Measurements from ENCODE around the gene AHDC1.
A peak's percentile ranks its signal among the peaks of the same experiment; 100 is the strongest.

Gene AHDC1

DNA sequence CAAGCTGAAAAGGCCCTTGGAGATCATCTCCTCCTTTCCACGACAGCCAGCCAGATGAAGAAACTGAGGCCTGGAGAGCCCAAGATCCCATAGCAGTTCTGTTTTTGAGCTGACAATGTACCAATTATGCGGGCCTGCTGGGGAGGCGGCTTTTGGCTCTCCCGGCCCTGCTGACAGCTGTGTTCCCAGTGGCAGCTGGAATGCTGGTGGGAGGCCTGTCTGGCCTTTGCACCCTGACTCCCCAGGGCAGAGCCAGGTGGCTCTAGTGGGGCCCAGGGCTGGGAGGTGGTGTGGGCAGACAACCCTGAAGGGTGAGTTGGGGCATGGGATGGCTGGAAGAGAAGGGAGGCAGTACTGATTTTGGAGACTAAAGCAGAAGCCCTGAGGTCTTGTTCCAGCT lies 83.3 kb downstream of the AHDC1 start:
- Mint-ChIP-seq H3K4me1 (ENCODE audit: low read depth) (peaks cover 48% of the 10 kb centered on the region), H3K9me3 (no peaks in the 10 kb centered on the region), H3K36me3 (ENCODE audit: low read depth) (no peaks in the 10 kb centered on the region), H3K27me3 (ENCODE audit: low read depth) (no peaks in the 10 kb centered on the region), H3K4me3 (peak overlapping the region; percentile 10), H3K27ac (no peak overlapping the region)

DNA sequence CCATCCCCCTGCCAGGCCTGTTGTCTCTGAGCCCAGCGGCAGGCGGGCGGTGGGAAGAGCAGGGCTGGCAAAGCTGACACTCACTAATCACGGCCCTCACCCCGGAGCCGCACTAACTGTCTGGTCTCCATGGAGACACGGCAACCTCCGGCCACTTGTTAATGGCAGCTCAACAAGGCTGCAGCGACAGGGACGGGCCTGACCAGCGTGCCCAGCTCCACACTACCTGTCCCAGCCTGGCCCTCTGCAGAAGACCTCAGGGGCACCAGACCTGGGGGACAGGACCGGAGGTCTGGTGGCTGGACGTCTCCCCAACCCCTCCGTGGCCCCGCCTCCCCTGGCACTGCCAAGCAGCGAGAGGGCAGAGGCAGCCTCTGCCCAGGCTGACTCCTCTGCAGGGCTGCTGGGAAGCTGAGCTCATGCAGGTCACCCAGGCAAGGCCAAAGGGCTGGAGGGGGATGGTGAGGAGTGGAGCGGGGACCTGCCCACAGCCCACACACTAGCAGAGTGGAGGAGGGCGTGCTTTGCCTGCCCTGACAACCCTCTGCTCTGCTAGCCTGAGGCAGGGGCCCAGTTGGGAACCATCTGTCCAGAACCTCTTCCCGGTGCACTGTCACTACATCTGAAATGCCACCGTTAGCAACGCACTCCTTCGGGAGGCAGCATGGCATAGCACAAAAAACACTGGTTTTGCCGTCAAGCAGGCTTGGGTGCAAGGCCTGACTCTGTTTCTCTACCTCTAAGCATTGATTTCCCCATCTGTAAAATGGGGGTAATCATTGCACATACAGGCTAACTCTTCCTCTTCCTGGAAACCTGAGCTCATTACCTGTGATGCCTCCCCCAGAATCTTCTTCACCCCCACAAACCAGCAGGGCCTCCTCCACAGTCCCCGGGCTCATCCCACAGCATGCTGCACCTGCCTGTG lies 84.3 kb downstream of the AHDC1 start:
- no peak overlapping the region for H3K4me3 Mint-ChIP-seq
- H3K4me1 Mint-ChIP-seq (ENCODE audit: low read depth) = peaks cover 43% of the 10 kb centered on the region
- H3K27me3 Mint-ChIP-seq (ENCODE audit: low read depth) = no peaks in the 10 kb centered on the region
- no peaks in the 10 kb centered on the region for H3K9me3 Mint-ChIP-seq
- H3K36me3 Mint-ChIP-seq (ENCODE audit: low read depth) = no peaks in the 10 kb centered on the region
- no peak overlapping the region for H3K27ac Mint-ChIP-seq

DNA sequence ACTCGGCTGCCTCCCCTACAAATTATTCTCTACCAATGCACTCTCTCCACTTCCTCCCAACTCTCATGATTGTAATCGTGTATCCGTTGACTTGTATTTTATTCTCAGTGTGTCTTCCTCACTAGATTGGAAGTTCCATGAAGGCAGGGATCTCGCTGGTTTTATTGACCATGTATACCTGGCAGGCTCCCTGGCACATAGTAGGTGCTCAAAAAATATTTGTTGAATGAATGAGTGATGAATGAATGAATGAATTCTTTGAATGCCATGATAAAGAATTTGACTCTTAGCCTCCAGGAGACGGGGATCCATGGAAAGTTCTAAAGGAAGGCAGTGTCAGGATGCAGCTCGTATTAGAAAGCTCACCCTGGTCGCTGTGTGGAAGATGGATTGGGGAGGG lies 85.1 kb downstream of the AHDC1 start:
- Mint-ChIP-seq H3K9me3 (no peaks in the 10 kb centered on the region), H3K36me3 (ENCODE audit: low read depth) (no peaks in the 10 kb centered on the region), H3K27me3 (ENCODE audit: low read depth) (no peaks in the 10 kb centered on the region), H3K4me3 (no peak overlapping the region), H3K27ac (no peak overlapping the region), H3K4me1 (ENCODE audit: low read depth) (peaks cover 37% of the 10 kb centered on the region)

DNA sequence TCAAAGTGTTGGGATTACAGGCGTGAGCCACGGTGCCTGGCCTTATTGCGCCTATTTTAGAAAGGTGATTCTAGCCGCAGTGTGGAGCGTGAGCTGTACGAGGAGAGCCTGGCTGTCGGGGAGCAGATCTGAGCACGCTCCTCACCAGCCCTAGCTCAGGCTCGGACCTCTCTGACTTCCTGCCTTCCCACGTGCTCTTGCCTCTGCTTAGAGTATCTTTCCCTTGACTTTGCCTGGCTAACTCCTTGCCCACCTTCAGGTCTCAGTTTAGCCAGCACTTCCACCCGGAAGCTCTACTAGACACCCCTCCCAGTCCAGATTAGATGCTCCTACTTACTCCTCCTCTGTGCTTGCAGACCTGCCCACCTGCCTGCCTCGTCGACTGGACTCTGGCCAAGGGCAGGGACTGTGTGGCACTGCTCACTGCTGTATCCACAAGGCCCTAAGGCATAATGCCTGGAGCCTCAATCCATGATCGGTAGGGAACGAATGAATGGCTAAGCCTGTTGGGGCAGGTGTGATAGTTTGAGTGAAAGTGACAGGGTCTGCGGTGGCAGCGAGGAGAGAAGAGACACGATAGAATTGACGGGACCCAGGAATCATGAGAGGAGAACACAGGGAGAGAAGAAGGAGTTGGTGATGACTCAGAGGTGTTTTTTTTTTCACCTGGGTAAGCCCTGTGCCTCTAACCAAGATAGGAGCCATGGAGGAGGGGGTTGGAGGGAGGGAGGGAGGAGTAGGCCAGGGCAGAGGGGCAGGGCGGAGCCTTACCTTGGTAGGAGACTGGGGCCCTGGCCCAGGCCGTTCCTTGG lies 85.8 kb downstream of the AHDC1 start:
- H3K36me3 Mint-ChIP-seq (ENCODE audit: low read depth) = no peaks in the 10 kb centered on the region
- no peaks in the 10 kb centered on the region for H3K9me3 Mint-ChIP-seq
- H3K27ac Mint-ChIP-seq = no peak overlapping the region
- H3K4me3 Mint-ChIP-seq = no peak overlapping the region
- no peaks in the 10 kb centered on the region for H3K27me3 Mint-ChIP-seq (ENCODE audit: low read depth)
- peaks cover 32% of the 10 kb centered on the region for H3K4me1 Mint-ChIP-seq (ENCODE audit: low read depth)

DNA sequence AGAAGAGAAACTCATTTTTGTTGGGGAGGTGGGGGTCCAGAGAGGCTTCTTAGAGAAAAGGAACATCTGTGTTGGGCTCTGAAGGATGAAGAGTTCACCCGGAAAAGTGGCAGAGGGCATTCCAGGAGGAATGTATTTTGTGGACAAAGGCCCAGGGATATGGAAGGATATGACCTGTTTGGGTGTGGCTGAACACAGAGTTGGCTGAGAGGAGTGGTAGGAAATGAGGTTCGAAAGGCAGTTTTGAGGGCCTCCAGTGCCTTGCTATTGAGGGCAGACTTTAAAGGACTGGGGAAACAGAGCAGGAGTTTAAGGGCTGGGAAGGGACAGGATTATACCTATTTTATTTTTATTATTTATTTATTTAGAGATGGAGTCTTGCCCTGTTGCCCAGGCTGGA lies 86.6 kb downstream of the AHDC1 start:
- Mint-ChIP-seq H3K27me3 (ENCODE audit: low read depth) (no peaks in the 10 kb centered on the region), H3K4me3 (no peak overlapping the region), H3K4me1 (ENCODE audit: low read depth) (peaks cover 25% of the 10 kb centered on the region), H3K9me3 (no peaks in the 10 kb centered on the region), H3K36me3 (ENCODE audit: low read depth) (no peaks in the 10 kb centered on the region), H3K27ac (no peak overlapping the region)

DNA sequence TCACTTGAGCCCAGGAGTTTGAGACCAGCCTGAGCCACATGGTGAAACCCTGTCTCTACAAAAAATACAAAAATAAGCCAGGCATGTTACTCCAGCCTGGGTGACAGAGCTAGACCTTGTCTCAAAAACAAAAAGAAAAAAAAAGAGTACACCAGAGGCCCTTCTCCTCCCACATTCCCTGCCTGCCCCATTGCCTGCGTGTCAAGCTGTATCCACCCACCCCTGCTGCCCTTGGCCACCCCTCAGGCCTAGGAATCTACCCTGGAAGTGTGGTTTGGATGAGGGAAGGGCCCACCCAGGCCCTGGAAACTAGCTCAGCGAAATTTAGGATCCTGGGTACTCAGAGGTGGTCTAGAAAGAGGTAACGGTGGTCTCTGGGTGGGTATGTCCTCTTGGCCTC lies 88.3 kb downstream of the AHDC1 start:
- H3K4me1 Mint-ChIP-seq (ENCODE audit: low read depth) = peaks cover 16% of the 10 kb centered on the region
- H3K9me3 Mint-ChIP-seq = no peaks in the 10 kb centered on the region
- no peaks in the 10 kb centered on the region for H3K27me3 Mint-ChIP-seq (ENCODE audit: low read depth)
- H3K4me3 Mint-ChIP-seq = no peak overlapping the region
- no peaks in the 10 kb centered on the region for H3K36me3 Mint-ChIP-seq (ENCODE audit: low read depth)
- H3K27ac Mint-ChIP-seq = no peak overlapping the region

DNA sequence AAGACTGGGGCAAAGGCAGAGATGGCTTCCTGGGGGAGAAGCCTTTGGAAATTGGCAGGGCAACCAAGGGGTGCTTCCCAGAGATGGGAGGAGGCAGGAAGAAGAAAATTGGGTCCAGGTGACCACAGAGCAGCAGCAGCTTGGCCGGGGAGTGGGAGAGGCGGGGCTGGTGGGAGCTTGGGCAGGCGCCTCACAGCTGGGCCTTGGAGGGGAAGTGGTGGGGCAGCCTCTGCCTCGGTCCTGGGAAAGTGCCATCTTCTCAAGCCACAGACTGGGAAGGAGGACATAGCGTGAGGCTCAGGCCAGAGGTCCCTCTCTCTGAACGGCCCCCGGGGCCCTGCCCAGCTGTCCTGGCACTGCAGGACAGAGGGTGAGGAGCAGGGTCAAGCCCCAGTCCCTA lies 90.0 kb downstream of the AHDC1 start:
- H3K27me3 Mint-ChIP-seq (ENCODE audit: low read depth) = no peaks in the 10 kb centered on the region
- H3K9me3 Mint-ChIP-seq = no peaks in the 10 kb centered on the region
- peaks cover 11% of the 10 kb centered on the region for H3K4me1 Mint-ChIP-seq (ENCODE audit: low read depth)
- no peaks in the 10 kb centered on the region for H3K36me3 Mint-ChIP-seq (ENCODE audit: low read depth)
- no peak overlapping the region for H3K4me3 Mint-ChIP-seq
- H3K27ac Mint-ChIP-seq = no peak overlapping the region

DNA sequence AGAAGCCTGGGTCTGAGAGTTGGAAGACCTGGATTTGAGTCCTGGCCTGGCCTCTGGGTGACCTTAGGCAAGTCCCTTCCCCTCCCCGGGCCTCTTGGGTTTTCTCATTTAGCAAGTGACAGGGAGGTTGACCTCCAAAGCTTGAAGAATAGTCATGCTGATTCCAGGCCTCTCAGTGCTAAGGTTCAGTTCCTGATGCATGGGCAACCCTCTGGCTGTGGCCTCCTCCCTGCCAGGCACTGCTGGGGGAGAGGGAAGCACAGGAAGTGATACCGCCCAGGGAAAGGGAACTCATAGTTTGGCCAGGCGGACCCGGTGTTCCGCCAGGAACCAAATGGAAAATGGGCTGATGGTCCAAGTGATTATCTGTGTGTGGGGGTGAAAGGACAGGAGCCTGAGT lies 90.4 kb downstream of the AHDC1 start:
- Mint-ChIP-seq H3K4me1 (ENCODE audit: low read depth) (peaks cover 8% of the 10 kb centered on the region), H3K27me3 (ENCODE audit: low read depth) (no peaks in the 10 kb centered on the region), H3K4me3 (no peak overlapping the region), H3K36me3 (ENCODE audit: low read depth) (no peaks in the 10 kb centered on the region), H3K27ac (no peak overlapping the region), H3K9me3 (no peaks in the 10 kb centered on the region)

DNA sequence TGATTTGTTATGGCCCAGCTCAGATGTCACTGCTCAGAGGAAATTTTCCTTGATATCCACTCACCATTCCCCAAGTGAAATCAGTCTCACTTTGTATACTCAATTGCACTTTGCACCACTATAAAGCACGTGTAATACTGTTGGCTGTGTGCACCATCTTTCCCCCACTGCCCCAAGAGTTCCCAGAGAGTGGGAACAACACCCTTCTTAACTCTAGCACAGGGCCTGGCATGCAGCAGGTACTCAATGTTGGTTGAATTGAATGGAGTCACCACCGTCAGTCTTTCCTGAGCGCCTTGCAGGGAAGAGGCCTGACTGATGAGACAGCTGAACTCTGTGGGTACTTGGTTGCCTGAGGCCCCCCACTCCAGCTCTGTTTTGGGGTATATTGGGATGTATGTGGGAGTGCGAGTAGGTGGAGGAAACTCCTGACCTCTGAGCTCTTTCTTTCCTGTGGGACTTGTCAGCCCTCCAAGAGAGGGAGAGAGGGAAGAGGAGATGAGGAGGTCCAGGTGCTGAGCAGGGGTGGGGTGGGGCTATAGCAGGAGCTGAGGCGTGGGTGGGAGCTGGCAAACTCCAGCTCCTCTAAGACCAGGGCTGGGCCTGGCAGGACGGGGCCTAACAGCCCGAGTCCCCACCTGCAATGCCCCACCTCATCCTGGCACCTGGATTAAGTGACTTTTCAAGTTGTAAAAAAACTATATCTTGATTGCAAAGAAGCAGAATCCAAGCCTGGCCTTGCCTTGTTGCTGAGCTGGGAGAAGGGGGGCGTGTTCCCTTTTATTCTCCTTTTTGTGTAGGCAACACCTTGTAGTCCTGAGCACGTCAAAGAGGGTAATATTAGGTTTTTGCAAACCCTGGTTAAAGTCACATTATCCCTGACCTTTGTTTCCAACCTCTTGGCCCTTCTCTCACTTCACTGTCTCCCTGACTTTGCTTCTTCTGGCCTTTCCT lies 94.5 kb downstream of the AHDC1 start:
- Mint-ChIP-seq H3K4me3 (no peak overlapping the region), H3K27ac (no peak overlapping the region)

DNA sequence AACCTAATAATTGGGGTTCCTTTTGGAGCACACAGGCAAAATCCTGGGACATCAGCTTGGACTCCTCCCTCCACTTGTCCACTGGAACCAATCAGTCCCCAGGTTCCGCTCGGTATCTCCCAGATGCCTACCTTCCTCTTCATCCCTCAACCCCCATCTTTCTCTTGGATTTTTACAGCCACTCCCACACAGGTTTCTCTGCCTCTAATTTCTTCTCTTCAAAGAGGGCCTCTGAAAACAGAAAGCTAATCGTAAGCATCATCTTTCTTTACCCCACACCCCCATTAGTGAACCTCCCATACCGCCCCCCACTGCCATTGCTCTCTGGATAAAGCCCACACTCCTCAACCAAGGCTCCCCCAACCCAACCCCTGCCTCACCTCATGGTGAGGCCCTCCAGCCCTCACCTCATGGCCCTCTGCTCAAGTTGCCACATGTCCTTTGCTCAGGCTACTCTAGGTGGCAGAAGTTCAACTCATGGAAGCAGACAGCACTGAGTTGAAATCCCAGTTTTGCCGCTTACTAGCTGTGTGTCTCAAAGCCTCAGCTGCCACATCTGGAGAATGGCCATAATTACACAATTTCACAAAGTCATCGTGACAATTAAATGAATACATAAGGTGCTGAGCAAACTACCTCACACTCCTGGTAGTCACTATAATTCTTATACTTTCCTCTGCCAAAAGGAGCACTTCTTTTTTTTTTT lies 95.8 kb downstream of the AHDC1 start:
- Mint-ChIP-seq H3K4me3 (no peak overlapping the region), H3K36me3 (ENCODE audit: low read depth) (no peaks in the 10 kb centered on the region), H3K27me3 (ENCODE audit: low read depth) (no peaks in the 10 kb centered on the region), H3K27ac (no peak overlapping the region), H3K4me1 (ENCODE audit: low read depth) (peaks cover 1% of the 10 kb centered on the region), H3K9me3 (no peaks in the 10 kb centered on the region)

More for the DNA sequence above, 94.5 kb downstream of the AHDC1 start:
- no peaks in the 10 kb centered on the region for H3K36me3 Mint-ChIP-seq (ENCODE audit: low read depth)
- H3K9me3 Mint-ChIP-seq = no peaks in the 10 kb centered on the region
- no peaks in the 10 kb centered on the region for H3K27me3 Mint-ChIP-seq (ENCODE audit: low read depth)
- peaks cover 1% of the 10 kb centered on the region for H3K4me1 Mint-ChIP-seq (ENCODE audit: low read depth)

DNA sequence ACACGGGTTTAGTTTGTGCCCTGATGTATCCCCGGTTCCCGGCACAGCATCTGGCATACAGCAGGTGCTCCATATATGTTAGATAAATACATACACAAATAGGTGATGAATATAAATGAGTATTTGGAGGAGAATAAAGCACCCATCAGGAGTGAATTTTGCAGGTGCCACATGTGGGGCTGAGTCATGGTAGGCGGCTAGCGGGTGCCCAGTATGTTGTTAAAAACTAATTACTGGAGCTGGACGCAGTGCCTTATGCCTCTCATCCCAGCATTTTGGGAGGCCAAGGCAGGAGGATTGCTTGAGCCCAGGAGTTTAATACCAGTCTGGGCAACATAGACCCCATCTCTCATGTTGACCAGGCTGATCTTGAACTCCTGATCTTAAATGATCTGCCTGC lies 97.2 kb downstream of the AHDC1 start:
- H3K27ac Mint-ChIP-seq = no peak overlapping the region
- H3K4me3 Mint-ChIP-seq = no peak overlapping the region
- H3K9me3 Mint-ChIP-seq = no peaks in the 10 kb centered on the region
- no peaks in the 10 kb centered on the region for H3K36me3 Mint-ChIP-seq (ENCODE audit: low read depth)
- H3K27me3 Mint-ChIP-seq (ENCODE audit: low read depth) = no peaks in the 10 kb centered on the region
- peaks cover 1% of the 10 kb centered on the region for H3K4me1 Mint-ChIP-seq (ENCODE audit: low read depth)

DNA sequence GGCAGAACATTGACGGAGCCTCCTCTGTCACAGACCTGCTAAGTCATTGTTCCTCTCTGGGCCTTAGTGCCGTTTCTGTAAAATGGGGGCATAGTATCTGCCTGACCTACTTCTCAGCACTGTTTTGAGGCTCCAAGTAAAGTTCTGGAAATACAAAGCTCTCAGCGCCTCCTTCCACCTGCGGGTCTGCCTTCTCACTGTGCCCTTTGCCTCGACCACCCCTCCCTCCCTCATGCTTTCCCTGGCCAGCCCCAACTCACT lies 98.6 kb downstream of the AHDC1 start:
- Mint-ChIP-seq H3K4me3 (no peak overlapping the region), H3K27ac (no peak overlapping the region)

DNA sequence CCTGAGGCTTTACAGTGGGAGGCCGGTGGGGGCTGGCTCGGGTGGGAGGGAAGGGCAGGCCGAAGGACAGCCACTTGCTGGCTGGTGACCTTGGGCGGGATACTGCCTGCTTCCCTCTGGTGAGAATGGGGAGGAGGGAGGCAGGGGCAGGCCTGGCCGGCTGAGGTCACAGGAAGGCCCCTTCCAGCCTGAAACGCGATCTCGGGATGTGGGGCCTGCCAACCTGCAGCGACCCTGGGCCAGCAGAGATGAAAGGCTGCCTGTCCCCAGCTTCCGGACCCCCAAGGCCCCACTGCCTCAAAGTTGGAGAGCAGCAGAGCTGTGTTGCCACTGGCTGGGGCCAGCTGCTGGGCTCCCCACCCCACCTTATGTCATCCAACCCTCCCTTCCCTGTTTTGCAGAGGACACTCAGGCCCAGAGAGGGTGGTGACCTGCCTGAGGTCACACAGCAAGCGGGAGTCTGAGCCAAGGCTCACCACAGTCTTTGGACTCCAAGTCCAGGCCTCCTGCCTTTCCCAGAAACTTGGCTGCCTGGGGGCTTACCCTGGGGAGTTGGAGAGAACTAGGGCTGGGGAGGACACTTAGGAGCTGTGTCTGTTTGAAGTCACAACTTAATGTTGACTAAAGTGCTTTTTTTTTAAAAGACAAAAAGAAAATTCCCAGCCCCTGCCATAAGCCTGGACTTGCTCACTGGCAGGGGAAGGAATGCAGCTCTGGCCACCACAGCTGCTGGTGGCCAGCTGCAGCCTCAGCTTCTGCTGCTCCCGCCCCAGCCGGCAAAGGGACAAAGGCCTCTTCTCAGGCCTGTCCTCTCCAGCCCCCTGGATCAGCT lies 99.1 kb downstream of the AHDC1 start:
- H3K4me1 Mint-ChIP-seq (ENCODE audit: low read depth) = peaks cover 1% of the 10 kb centered on the region
- H3K9me3 Mint-ChIP-seq = no peaks in the 10 kb centered on the region
- no peaks in the 10 kb centered on the region for H3K27me3 Mint-ChIP-seq (ENCODE audit: low read depth)
- H3K27ac Mint-ChIP-seq = no peak overlapping the region
- no peak overlapping the region for H3K4me3 Mint-ChIP-seq
- H3K36me3 Mint-ChIP-seq (ENCODE audit: low read depth) = no peaks in the 10 kb centered on the region

More for the DNA sequence above, 98.6 kb downstream of the AHDC1 start:
- H3K4me1 Mint-ChIP-seq (ENCODE audit: low read depth) = peaks cover 1% of the 10 kb centered on the region
- H3K9me3 Mint-ChIP-seq = no peaks in the 10 kb centered on the region
- no peaks in the 10 kb centered on the region for H3K36me3 Mint-ChIP-seq (ENCODE audit: low read depth)
- H3K27me3 Mint-ChIP-seq (ENCODE audit: low read depth) = no peaks in the 10 kb centered on the region

All from T-helper 1 cell treated with Interleukin-12 subunit alpha and Interleukin-12 subunit beta and Interleukin-4 antibody, amounts not matched to agents 30 μg/mL and 1 μg/mL, for 36 hours (primary cell).